Stimulated activated CD4-positive, alpha-beta T cell treated with anti-CD3 and anti-CD28 coated beads, Interleukin-2, amount 100 ng/mL, for 4 hours (primary cell): Measurements from ENCODE around the gene SAP30BP.

ENCODE experiments used
- DNase-seq: peaks from one replicate; pipeline ENCODE4 v3.0.0-alpha.2; 2020; ENCODE audit warnings: low read depth

The SAP30BP gene

DNA sequence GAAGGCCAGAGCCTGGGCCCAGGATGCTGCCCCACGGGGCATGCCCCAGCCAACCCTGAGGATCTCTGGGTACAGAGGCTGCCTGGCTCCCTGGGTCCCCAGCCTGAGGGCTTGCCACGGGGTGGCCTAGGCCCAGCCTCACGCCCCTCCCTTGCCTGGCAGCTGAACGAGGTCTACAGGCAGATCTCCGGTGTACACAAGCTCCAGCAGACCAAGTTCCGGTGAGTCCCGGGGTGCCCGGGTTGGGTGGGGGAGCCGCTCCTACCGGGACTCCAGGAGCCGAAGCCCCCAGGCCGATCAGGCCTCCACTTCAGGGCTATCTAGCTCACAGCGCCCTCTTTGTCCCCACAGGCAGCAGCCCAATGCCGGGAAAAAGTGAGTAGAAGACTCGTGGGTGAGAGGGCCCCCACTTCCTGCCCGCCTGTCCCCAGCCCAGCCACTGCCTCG lies 73.5 kb downstream of the SAP30BP start:
- DNase-seq = no peak

DNA sequence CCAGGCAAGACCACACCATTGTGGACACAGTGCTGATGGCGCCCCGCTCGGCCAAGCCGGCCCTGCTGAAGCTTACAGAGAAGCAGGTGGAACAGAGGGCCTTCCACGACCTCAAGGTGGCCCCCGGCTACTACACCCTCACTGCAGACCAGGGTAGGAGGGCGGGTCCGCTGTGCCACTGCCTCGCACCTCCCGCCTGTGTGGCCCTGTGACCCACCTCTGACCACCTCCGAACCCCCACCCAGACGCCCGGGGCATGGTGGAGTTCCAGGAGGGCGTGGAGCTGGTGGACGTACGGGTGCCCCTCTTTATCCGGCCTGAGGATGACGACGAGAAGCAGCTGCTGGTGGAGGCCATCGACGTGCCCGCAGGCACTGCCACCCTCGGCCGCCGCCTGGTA lies 75.2 kb downstream of the SAP30BP start:
- DNase-seq = no peak

DNA sequence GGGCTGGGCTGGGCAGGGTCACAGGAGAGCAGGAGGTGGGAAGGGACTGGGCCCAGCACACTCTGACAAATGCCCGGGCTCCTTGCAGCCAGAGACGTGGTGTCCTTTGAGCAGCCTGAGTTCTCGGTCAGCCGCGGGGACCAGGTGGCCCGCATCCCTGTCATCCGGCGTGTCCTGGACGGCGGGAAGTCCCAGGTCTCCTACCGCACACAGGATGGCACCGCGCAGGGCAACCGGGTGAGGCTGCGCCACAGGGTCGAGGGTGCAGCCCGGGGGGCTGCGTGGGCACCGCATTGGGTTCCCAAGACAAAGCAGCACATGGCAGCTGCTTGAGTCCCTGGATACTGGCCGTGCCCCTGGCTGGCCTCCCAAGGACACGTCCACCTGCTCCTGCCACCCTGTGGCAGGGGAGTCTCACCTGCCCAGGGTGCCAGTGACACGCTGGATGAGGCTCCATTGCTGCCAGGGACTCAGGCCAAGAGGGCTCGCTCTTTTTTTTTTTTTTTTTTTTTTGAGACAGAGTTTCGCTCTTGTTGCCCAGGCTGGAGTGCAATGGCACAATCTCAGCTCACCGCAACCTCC lies 76.6 kb downstream of the SAP30BP start:
- no peak for DNase-seq

DNA sequence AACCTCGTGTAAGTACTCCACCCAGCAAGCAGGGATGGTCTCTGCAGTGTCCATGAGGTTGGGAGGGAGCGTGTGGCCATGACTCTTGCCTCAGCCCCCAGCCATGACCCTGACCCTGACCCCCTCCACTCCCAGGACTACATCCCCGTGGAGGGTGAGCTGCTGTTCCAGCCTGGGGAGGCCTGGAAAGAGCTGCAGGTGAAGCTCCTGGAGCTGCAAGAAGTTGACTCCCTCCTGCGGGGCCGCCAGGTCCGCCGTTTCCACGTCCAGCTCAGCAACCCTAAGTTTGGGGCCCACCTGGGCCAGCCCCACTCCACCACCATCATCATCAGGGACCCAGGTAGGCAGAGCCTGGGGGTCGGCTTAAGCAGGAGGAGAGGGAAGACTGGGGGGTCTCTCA lies 81.6 kb downstream of the SAP30BP start:
- DNase-seq = no peak

DNA sequence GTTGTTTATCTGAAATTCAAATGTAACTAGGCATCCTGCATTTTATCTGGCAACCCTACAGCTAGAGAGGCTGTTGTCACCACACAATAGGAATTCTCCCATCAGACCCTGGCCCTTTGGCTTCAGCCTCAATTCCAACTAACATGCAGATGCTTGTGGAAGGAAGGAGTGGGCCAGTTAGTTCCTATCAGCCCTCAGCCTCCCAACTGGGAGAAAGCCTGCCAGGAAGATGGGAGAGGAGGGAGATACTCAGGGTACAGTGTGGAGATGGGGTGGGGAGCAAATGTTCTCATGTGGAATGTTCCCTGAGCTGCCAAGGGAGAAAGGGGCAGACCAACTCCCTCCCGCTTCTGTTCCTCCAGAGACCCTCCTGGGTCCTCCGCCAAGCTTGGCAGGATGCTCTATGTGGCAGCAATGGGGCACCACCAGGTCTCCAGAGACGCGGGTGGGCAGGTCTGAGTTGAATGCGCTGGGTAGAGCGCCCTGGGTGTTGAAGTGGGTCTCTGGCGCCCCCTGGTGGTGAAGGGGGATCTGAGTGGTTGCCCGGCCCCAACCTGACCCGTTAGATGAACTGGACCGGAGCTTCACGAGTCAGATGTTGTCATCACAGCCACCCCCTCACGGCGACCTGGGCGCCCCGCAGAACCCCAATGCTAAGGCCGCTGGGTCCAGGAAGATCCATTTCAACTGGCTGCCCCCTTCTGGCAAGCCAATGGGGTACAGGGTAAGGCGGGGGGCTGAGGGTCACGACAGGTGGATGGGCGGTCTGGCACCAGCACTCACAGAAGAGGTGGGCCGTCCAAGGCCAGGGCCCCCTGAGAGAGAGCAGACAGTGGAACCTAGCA lies 82.6 kb downstream of the SAP30BP start:
- DNase-seq = peak; percentile 80

DNA sequence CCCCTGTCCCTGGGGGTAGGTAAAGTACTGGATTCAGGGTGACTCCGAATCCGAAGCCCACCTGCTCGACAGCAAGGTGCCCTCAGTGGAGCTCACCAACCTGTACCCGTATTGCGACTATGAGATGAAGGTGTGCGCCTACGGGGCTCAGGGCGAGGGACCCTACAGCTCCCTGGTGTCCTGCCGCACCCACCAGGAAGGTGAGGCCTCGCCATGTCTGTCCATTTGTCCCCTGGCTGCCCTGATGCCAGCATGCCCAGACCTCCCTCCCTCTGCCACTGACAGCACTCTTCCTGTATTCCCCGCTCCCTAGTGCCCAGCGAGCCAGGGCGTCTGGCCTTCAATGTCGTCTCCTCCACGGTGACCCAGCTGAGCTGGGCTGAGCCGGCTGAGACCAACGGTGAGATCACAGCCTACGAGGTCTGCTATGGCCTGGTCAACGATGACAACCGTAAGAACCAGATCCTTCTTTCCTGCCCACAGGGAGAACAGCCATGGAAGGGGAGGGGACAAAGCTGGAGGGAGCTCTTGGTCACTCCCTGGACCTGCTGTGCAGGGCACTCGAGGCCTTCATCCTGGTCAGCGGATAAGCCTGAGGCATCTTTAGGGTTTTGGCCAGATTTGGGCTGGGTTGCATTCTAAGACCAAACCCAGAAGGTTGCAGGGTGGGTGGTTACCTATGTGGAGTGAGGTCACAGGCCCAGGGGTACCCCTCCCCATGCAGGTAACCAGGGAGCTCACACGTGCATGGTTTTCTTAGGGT lies 83.7 kb downstream of the SAP30BP start:
- no peak for DNase-seq

DNA sequence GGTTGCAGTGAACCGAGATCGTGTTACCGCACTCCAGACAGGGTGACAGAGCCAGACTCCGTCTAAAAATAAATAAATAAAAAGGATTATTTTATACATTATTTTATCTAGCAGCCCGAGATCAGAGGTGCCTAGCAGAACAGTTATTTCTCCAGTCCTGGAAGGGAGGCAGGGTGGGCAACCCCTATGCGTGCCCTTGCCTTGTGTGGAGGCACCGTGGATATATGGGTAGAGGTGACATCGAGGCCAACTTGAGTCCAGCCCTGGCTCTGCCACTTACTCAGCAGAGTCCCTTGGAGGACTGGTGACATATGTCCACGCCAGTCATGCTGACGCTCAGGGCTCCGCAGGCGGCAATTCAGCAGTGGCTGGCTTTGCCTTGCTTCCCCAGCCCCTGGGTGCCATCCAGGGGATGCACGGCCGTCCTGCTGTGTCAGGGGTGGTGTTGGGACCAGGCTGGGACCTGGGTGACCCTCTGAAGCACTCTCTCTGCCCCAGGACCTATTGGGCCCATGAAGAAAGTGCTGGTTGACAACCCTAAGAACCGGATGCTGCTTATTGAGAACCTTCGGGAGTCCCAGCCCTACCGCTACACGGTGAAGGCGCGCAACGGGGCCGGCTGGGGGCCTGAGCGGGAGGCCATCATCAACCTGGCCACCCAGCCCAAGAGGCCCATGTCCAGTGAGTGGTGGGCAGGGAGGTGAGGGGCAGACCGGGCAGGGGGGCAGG lies 84.7 kb downstream of the SAP30BP start:
- no peak for DNase-seq

DNA sequence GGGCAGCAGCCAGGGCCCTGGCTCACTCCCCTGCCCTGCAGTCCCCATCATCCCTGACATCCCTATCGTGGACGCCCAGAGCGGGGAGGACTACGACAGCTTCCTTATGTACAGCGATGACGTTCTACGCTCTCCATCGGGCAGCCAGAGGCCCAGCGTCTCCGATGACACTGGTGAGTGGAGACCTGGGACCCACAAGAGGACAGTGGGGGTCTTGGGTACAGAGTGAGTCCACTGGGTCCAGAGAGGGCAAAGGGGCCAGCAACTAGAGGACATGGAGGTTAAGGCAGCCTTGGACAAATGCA lies 85.2 kb downstream of the SAP30BP start:
- no peak for DNase-seq

DNA sequence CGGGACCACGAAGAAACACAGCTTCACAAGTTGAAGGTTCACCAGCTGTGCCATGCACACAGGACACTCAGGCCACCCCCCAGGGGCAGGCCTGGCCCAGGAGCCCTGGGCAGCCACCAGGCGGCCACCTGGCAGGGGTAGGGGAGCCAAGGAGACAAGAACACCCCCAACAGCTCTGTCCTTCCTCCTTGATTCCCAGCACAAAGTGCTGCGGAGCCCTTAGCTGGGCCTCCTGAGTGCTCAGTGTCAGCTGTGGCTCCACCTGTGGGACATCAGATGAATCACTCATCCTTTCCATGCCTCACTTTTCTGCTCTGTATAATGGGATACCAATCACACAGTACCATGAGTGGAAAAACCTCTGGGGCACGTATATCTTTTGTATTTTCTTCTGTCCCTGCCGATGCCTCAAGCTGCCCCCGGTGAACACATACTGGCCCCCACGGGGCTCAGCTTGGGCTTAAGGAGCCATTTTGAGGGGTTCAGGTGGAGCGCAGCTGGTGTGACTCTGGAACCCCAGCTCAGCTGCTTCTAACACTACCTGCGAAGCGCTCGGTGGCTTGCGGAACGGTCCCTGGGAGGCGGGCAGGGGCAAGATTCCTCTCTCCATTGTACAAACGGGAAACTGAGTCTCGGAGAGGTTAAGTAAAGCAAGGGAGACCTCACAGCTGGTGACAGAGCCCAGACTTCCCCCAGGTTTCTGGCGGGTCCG lies 85.8 kb downstream of the SAP30BP start:
- no peak for DNase-seq

DNA sequence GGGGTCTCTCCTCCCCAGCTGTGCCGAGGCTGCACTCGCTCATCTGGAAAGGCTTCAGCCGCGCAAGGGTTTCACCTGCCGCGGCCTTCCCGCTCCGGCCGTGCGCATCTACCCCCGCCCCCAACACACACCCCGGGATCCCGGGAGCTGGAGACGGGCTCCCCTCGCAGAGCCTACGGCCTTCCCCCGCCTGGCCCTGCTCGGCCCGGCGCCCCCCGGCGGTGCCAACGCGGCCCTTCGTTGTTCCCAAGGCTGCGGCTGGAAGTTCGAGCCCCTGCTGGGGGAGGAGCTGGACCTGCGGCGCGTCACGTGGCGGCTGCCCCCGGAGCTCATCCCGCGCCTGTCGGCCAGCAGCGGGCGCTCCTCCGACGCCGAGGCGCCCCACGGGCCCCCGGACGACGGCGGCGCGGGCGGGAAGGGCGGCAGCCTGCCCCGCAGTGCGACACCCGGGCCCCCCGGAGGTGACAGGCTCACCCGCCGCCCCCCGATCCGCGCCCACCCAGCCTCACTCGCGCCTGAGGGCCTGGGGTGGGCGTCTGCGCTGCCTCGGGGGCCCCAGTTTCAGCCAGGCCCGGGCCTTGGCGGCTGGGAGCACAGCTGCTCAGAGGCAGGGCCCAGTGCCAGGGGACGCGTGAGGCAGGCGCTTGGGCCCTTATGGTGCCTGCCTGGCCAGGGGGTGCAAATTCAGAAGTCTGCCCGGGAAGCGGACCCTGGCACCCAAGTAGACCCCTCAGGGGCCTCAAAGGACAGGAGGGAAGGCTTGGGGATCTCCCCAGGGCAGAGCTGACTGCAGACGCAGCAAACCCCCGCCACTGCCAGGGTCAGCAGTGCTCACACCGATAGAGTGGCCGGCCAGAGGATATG lies 86.6 kb downstream of the SAP30BP start:
- DNase-seq = peak; percentile 58

DNA sequence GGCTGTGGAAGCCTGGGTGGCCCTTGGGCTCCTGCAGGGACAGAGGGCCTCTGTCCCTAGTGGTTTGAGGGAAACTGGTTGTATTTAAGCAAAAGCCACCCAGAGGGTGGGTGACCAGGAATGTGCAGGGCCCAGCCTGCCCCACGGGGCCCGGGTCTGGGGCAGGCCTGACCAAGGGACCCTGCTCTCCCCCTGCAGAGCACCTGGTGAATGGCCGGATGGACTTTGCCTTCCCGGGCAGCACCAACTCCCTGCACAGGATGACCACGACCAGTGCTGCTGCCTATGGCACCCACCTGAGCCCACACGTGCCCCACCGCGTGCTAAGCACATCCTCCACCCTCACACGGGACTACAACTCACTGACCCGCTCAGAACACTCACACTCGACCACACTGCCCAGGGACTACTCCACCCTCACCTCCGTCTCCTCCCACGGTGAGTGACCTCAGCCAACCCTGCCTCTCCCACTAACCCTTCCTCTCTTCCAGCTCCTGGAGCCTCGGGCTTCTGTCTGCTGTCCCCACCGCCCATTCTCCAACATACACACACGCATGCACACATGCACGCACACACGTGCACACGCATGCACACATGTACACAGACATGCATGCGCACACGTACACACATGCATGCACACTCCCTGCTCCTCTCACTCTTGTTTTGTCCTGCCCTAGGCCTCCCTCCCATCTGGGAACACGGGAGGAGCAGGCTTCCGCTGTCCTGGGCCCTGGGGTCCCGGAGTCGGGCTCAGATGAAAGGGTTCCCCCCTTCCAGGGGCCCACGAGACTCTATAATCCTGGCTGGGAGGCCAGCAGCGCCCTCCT lies 87.5 kb downstream of the SAP30BP start:
- no peak for DNase-seq

DNA sequence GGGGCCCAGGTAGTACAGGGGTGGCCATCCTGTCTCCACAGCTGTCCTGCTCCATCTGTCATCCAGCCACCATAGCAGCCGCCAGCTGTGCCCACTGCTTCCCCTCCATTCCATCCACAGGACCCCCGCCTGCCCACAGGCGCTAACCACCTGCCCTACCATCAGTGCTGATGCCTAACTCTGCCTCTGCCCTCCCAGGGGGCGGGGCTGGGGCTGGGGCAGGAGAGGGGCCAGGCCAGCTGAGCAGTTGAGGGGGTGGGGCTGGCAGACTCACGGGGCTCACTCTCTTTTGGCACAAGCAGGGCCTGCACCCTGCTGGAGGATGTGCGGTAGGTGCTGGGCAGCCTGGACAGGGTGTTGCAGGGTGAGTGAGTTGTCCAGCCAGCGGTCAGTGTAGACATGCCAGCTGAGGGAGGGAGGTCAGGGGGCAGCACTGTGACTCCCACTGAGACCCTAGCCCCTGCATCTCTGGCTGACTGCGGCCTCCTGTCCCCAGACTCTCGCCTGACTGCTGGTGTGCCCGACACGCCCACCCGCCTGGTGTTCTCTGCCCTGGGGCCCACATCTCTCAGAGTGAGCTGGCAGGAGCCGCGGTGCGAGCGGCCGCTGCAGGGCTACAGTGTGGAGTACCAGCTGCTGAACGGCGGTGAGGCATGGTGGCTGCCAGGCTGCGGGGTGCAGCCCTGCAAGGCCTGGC lies 88.2 kb downstream of the SAP30BP start:
- DNase-seq = no peak

DNA sequence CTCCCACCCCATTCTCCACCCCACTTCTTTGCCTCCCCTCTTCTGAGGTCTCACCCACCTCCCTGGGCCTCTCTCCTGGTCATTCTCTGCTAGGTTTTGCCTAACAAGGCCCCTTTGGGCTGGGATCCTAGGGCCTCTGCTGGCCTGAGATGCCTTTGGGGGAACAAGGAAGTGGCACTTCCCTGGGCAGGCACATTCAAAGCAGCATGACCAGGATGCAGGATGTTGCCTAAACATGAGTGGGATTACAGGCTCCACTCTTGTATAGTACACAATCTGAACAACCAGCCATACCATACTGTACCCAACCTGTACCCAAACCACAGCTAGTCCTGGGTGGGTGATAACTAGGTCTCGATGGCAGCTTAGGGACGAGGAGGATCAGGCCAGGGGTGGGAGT lies 88.9 kb downstream of the SAP30BP start:
- no peak for DNase-seq

DNA sequence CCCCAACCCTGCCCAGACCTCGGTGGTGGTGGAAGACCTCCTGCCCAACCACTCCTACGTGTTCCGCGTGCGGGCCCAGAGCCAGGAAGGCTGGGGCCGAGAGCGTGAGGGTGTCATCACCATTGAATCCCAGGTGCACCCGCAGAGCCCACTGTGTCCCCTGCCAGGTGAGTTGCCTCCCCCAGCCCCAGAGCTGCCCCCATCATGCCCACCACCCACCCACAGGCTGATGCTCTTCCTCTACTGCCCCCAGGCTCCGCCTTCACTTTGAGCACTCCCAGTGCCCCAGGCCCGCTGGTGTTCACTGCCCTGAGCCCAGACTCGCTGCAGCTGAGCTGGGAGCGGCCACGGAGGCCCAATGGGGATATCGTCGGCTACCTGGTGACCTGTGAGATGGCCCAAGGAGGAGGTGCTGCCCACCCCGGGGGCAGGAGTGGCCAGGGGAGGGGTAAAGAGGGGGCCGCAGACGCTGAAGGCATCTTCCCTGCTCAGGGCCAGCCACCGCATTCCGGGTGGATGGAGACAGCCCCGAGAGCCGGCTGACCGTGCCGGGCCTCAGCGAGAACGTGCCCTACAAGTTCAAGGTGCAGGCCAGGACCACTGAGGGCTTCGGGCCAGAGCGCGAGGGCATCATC lies 89.4 kb downstream of the SAP30BP start:
- DNase-seq = no peak

DNA sequence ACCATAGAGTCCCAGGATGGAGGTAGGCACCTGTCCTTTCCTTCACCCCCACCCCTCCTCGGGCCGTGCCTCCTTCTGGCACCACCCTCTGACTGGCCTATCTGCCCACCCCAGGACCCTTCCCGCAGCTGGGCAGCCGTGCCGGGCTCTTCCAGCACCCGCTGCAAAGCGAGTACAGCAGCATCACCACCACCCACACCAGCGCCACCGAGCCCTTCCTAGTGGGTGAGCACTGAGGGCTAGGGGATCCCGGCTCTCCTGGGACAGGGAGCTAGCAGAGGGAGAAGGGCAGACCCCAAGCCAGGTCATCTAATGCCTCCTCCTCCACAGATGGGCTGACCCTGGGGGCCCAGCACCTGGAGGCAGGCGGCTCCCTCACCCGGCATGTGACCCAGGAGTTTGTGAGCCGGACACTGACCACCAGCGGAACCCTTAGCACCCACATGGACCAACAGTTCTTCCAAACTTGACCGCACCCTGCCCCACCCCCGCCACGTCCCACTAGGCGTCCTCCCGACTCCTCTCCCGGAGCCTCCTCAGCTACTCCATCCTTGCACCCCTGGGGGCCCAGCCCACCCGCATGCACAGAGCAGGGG lies 90.0 kb downstream of the SAP30BP start:
- no peak for DNase-seq
